ENCODE measurements around the gene GRAMD2A.

GRAMD2A gene

GRCh38 chr15:72217216-72217615 is 19.6 kb upstream of the GRAMD2A start:
- no peak for DNase-seq (ENCODE audit: low read depth in 3 of 3)

DNA sequence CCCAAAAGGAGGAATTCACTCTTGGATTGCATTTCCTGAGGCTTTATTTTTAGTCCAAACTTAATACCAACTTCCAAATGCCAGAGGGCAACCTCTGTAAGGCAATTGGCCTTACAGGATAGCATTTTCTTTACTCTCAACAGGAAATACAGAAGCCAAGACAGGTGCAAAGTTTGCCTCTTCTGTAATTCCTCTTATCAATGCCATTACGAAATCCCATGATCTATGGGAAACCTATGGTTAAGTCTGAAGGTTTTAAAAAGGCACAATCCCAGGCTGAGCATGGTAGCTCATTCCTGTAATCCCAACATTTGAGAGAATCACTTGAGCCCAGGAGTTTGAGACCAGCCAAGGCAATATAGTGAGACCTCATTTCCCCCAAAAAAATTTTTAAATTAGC is 18.5 kb upstream of the GRAMD2A start:
- DNase-seq (ENCODE audit: low read depth in 3 of 3), result no peak

GRCh38 chr15:72207558-72208085 is 10.0 kb upstream of the GRAMD2A start:
- DNase-seq (ENCODE audit: low read depth in 3 of 3), result no peak

GRCh38 chr15:72206677-72207000 is 9.1 kb upstream of the GRAMD2A start:
- DNase-seq (ENCODE audit: low read depth in 3 of 3), result no peak

GRCh38 chr15:72205896-72206676 is 8.5 kb upstream of the GRAMD2A start:
- DNase-seq (ENCODE audit: low read depth in 3 of 3), result no peak

DNA sequence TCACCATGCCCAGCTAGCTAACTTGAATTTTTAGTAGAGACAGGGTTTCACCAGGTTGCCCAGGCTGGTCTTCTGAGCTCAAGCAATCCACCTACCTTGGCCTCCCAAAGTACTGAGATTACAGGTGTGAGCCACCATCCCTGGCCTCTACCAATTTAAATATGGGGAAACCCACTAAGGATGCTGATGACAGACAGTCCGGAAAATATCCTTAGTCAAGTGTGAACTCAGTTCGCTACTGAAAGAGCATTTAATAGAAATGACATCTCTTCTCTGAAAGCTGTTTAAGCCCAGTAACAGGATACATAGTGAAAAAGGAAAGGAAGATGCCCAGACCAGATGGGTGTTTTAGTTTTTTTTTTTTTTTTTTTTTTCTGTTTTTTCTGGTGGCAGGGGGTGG is 7.7 kb upstream of the GRAMD2A start:
- no peak for DNase-seq (ENCODE audit: low read depth in 3 of 3)

- no peak for DNase-seq (ENCODE audit: low read depth in 3 of 3)
These were observed 5.9 kb upstream of the GRAMD2A start for GRCh38 chr15:72203507-72203837.

GRCh38 chr15:72202801-72203506 is 5.4 kb upstream of the GRAMD2A start:
- DNase-seq (ENCODE audit: low read depth in 3 of 3), result no peak

DNA sequence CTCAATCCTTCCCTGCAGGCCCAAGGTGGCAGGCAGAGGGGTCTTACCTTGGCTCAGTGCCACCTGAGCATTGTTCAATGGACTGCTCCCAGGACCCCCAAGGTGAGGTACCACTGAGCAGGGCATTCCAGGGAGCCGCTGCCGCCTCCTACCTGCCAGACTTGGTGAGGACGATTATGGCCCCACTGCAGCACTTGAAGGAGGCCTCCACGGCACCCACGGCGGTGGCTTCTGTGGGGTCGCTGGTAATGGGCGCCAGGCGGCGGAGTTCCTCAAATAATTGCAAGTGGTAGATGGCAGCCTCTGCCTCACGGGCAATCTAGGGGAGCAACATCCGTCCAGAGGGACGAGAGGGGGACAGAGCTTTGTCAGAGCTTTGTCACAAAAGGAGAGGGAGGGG is 4.7 kb upstream of the GRAMD2A start:
- no peak for DNase-seq (ENCODE audit: low read depth in 3 of 3)

- DNase-seq (ENCODE audit: low read depth in 3 of 3), result no peak
These were observed 3.9 kb upstream of the GRAMD2A start for GRCh38 chr15:72201391-72201921.

DNA sequence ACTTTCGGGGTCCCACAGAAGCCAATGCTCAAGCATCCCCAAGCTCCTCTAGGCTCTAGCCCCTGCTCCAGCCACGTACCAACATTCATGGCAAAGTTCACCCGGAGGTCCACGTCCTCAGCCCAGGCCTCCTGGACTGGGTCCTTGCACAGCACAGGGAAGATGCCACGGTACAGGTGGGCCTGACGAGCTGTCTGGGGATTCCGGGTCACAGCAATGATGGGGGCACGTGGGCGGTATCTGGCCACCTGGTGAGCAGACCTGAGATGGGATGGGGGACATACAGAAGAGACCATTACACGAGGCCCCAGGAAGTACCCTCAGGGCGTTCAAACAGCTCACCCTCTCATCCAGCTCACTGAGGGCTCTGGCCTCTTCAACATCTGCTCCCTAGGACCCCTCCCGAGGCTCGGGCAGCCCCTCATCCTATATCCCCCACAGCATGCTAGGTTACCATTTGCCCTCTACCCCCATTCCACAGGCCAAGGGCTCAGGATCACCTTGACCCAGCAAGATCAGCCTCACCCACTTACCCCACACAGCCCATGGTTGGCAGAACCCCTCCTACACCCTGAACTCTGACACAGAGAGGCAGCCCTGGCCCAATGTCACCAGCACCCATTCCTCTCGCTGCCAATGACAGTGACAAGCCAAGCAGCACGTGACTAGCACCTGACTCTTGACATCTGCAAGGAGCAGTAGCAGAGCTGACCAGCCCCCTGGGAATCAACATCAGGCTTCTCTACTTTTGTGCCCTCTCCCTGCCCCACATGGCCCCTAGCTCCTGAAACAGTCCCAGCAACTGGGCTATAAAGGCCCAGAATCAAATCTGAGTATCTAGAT is 3.0 kb upstream of the GRAMD2A start:
- no peak for DNase-seq (ENCODE audit: low read depth in 3 of 3)

GRCh38 chr15:72199721-72200212 is 2.2 kb upstream of the GRAMD2A start:
- peak; percentile 43 to 61 (median 48) for DNase-seq (ENCODE audit: low read depth in 3 of 3)

DNA sequence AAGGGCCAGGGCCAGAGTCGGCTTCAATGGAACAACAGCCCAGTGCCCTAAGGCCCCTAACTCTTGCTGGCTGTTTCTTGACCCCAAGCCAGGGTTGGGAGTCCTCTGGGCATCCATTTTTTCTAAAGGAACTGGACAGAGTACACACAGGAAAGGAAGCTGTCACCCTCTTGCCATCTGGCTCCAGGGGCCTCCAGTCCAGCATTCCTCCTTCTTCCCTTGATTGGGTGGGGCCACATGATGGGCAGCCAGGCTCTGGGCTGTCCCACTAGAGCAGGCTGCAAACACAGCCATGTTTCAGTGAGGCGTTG is 1.6 kb upstream of the GRAMD2A start:
- DNase-seq (ENCODE audit: low read depth in 3 of 3), result no peak

DNA sequence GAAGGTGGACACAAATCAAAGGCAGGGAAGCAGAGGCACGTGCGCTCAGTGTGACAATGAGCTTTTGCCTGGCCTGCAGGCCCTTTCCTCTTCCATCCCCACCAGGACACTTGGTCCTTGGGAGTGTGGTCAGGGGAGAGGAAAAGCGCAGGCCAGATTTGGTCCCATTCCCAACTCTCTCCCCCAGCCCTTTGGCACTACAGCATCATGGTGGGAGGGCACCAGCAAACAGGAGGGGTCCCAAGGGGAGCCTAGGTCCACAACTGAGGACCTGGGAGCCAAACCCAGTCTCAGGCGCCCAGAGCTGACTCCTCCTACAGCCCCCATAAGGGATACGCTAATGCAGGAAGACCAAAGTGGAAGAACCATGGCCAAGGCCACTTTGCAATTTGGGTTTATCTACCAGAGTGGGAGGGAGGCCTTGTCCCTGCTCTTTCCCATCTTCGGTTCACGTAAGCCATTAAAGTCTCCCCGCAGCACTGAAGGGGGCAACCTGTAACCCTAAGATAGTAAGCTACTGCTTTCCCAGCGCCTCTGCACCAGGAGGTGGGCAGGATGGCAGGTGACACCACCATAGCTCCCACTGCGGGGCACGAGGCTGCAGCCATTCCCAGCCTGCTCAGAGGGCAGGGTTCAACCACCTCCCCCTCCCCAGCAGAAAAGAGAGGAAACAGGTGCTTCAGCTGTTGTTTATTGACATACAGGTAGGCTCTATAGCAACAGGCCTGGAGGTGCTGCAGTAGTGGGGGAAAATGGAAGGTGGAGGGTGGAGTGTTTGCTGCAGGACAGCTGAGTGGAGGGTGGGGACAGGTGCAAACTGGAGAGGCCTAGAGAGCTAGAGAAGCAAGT is 993 bp upstream of the GRAMD2A start:
- no peak for DNase-seq (ENCODE audit: low read depth in 3 of 3)

GRCh38 chr15:72197041-72197459 is 537 bp downstream of the GRAMD2A start:
- DNase-seq (ENCODE audit: low read depth in 3 of 3), result no peak

DNA sequence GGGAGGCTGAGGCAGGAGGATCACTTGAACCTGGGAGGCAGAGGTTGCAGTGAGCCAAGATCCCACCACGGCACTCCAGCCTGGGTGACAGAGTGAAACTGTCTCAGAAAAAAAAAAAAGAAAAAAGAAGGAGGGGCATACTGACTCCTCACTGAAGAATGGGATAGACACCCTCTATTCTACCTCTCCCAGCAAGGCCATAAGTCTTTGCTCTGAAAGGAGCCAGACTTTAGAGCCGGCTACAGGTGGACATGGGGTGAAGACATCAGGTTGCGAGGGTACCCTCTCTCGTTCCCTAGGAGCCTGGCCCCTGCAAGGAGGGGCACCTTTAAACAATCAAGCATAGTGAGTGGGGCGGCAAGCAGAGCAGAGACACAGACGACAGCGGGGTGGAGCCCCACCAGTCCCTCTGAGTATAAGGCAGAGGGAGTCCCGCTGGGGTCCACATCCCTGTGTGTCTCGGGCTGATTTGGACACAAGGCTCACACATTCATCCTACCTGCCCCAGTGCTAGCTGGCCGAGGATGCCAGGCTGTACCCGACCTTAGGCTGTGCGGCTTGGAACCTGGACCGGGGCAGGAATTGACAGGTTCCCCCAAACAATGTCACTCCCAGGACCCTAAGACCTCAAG is 1.1 kb downstream of the GRAMD2A start:
- no peak for DNase-seq (ENCODE audit: low read depth in 3 of 3)

DNA sequence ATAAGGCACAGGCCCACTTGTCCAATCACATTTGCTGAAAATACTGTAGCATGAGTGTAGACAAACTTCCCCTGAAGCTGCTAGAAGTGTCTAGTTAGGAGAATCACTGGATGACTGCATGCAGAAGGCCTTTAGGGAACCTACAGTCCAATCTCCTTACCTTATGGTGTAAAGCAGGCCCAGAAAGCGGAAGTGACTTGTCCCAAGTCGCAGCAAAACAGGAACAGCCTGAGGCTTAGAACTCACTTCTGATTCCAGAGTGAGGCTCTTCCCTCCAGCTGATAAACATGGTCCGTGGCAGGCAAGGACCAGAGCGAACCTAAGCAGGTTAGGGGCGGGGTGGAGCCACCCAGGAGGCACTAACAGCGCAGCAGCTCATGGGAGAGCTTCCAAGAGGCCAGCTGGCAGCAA is 2.5 kb downstream of the GRAMD2A start:
- no peak for DNase-seq (ENCODE audit: low read depth in 3 of 3)

GRCh38 chr15:72193836-72194396 is 3.7 kb downstream of the GRAMD2A start:
- DNase-seq (ENCODE audit: low read depth in 3 of 3), result no peak

GRCh38 chr15:72192416-72192815 is 5.2 kb downstream of the GRAMD2A start:
- no peak for DNase-seq (ENCODE audit: low read depth in 3 of 3)

DNA sequence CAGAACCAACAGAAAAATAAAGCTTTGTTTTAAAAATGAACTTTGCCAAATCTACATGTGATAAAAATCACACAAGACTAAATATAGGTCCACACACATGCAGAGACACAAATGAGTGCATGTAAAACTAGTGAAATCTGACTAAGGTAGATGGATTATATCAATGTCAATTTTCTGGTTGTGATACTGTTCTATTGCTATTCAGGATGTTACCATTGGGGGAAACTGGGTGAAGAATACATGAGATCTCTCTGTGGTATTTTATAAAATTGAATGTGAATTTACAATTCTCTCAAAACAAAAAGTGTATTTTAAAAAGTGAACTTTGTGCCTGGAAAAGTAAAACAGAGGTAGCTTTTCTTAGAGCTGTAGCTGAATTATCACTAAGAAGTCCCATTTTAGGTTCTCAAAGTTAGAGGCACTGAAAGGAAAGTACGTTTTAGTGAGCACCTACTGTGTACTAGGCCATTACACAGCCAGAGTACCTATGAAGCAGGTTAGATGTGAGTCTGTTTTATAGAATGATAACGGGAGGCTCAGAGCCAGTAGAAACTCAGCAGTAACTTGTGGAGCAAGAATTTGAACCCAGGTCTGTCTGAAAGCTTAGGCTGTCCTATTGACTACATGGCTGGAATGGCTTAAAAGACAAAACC is 8.2 kb downstream of the GRAMD2A start:
- no peak for DNase-seq (ENCODE audit: low read depth in 3 of 3)
